Adrenal gland (tissue), 12 donors: ENCODE results near the gene IL20RA. TPM values are rescaled to one million over a fixed set of nuclear protein-coding genes. Genes with fewer than 3 reads are reported as not detected.

Source experiments
- DNase-seq, 7 donors: peaks; one replicate each; pipeline ENCODE4 v3.0.0-alpha.2; 2019 to 2020
- H3K27ac ChIP-seq, 5 donors: fragments of 200-600 bp; sonication (generic) in 4 of 5; 1 replicate in 3 of 5; 2 replicates in 2 of 5; pipeline versions ENCODE4 v1.5.1 to v1.8.0; 2016 to 2020; ENCODE audit warnings: mild to moderate bottlenecking in 1 of 5
- H3K27me3 ChIP-seq: fragments of 200-600 bp; 2 replicates; pipeline ENCODE4 v1.8.0; 2021
- H3K36me3 ChIP-seq, 2 donors: fragments of 200-600 bp; replicated peaks in 1 of 2; 1 replicate in 1 of 2; 2 replicates in 1 of 2; pipeline versions ENCODE4 v1.5.1 to v1.8.0; 2018 to 2022
- H3K4me1 ChIP-seq, 2 donors: fragments of 200-600 bp; replicated peaks in 1 of 2; 1 replicate in 1 of 2; 2 replicates in 1 of 2; pipeline versions ENCODE4 v1.5.1 to v1.8.0; 2018 to 2021
- H3K4me3 ChIP-seq, 4 donors: fragments of 200-600 bp; sonication (generic) in 3 of 4; one replicate each; pipeline ENCODE4 v1.5.1; 2016 to 2018
- H3K9me3 ChIP-seq, 3 donors: fragments of 200-600 bp; sonication (generic) in 1 of 3; replicated peaks in 1 of 3; 1 replicate in 2 of 3; 2 replicates in 1 of 3; pipeline versions ENCODE4 v1.5.1 to v1.8.0; 2016 to 2021
- CTCF ChIP-seq, 6 experiments: fragments of 450-650 bp in 4 of 6; fragments of 200-600 bp in 2 of 6; sonication (generic) in 1 of 6; IDR thresholded peaks; 1 replicate in 5 of 6; 2 replicates in 1 of 6; pipeline versions ENCODE4 v1.5.1 to v1.8.0; 2016 to 2021; ENCODE audit warnings: antibody characterized with exemption in 6 of 6, mild to moderate bottlenecking in 2 of 6, moderate library complexity in 1 of 6
- POLR2A ChIP-seq, 2 donors: fragments of 450-650 bp; IDR thresholded peaks; one replicate each; pipeline ENCODE4 v1.6.1; 2017; ENCODE audit warnings: antibody characterized with exemption in 2 of 2, mild to moderate bottlenecking in 2 of 2, moderate library complexity in 1 of 2
- WGBS, 4 donors: extraction: QIAGEN DNeasy Blood & Tissue Kit in 2 of 4; methylation state at CpG; one replicate each; pipeline versions ENCODE4 v1.1.5 to v1.1.7; 2013 to 2017; 5-methylcytosine and 5-hydroxymethylcytosine counted together
- intact Hi-C, 2 donors: fragments of 100-400 bp; cut with DNase I; formaldehyde crosslinking; loops; one replicate each; pipeline versions ENCODE4 v1.14.1 to v1.15.0; 2022 to 2023
- polyA plus RNA-seq, 3 donors: library from polyadenylated mRNA; stranded (reverse); fragments of 200-250 nt in 2 of 3; fragments of 350-450 nt in 1 of 3; fragmentation: Illumina TruSeq in 1 of 3; extraction: RNeasy Lipid Tissue Mini Kit (QIAGEN cat#74804) in 1 of 3; gene quantifications; one replicate each; pipeline ENCODE4 v1.2.3, GENCODE V29; 2013 to 2014
- total RNA-seq, 9 donors: library from RNA; depleted of rRNA in 4 of 9; stranded (reverse); fragments of >200 nt in 4 of 9; fragments of 120-200 nt in 1 of 9; fragmentation: NEBNext Ultra II Directional in 1 of 9; extraction: Animal tissue kit (Norgen Biotek cat#: 25700) in 1 of 9; gene quantifications; one replicate each; pipeline versions ENCODE4 v1.1.0 to v1.2.4, GENCODE V29; 2013 to 2023
- donor health status: healthy with polysubstance abuse.
- donor health status: Bipolar disorder and iron deficiency.
- donor health status: DM: yes; HTN: yes; CAD: no.
- donor health status: DM: no; HTN: no; CAD: no.
- donor health status: DM: no; HTN: no; CAD: no.
- donor health status: DM: yes; HTN: yes; CAD: no.

Gene IL20RA
- total and polyA plus RNA-seq, 12 donors, result 6.6 to 23.5 (median 12.7) TPM

GRCh38 chr6:137000825-137001224, 43.9 kb downstream of the IL20RA start:
- Histone ChIP-seq H3K9me3 (no peaks in the 10 kb centered on the region), H3K4me3 (no peak overlapping the region), H3K36me3 (no peaks in the 10 kb centered on the region), H3K27me3 (no peaks in the 10 kb centered on the region), H3K27ac (no peak overlapping the region), H3K4me1 (no peaks in the 10 kb centered on the region)
- 54 to 58% (median 55%) methylated on average over 3 of the region's 3 CpGs for WGBS, 4 donors
- no peak for DNase-seq
- intact Hi-C loops, result no loop called here
- TF ChIP-seq CTCF (IDR thresholded peaks at IDR 0.05), result no peak
- TF ChIP-seq POLR2A (IDR thresholded peaks at IDR 0.05), result no peak

GRCh38 chr6:136995521-136995920, 49.2 kb downstream of the IL20RA start:
- no peaks in the 10 kb centered on the region for H3K4me1 ChIP-seq
- no peak overlapping the region for H3K27ac ChIP-seq
- no peak for DNase-seq
- no peaks in the 10 kb centered on the region for H3K36me3 ChIP-seq
- intact Hi-C loops, result no loop called here
- no peak overlapping the region for H3K4me3 ChIP-seq
- H3K27me3 ChIP-seq, result peaks cover 8% of the 10 kb centered on the region
- TF ChIP-seq CTCF (IDR thresholded peaks at IDR 0.05), result no peak
- TF ChIP-seq POLR2A (IDR thresholded peaks at IDR 0.05), result no peak
- H3K9me3 ChIP-seq, result no peaks in the 10 kb centered on the region

GRCh38 chr6:136994782-136995181, 50.0 kb downstream of the IL20RA start:
- Histone ChIP-seq H3K9me3 (no peaks in the 10 kb centered on the region), H3K27me3 (peaks cover 15% of the 10 kb centered on the region)

GRCh38 chr6:136992113-136992512, 52.7 kb downstream of the IL20RA start:
- Histone ChIP-seq H3K9me3 (no peaks in the 10 kb centered on the region), H3K4me1 (peaks cover 4 to 10% of the 10 kb centered on the region in 2 donors), H3K36me3 (no peaks in the 10 kb centered on the region), H3K4me3 (no peak overlapping the region), H3K27ac (no peak overlapping the region), H3K27me3 (peaks cover 25% of the 10 kb centered on the region)
- no peak for DNase-seq
- intact Hi-C loops, result no loop called here
- WGBS, 4 donors, result 53 to 65% (median 56%) methylated on average over 3 of the region's 3 CpGs
- no peak for TF ChIP-seq POLR2A (IDR thresholded peaks at IDR 0.05)
- TF ChIP-seq CTCF (IDR thresholded peaks at IDR 0.05), result no peak

More at GRCh38 chr6:136994782-136995181, 50.0 kb downstream of the IL20RA start:
- TF ChIP-seq CTCF (IDR thresholded peaks at IDR 0.05) (no peak), POLR2A (IDR thresholded peaks at IDR 0.05) (no peak)
- no peak overlapping the region for H3K27ac ChIP-seq
- no peaks in the 10 kb centered on the region for H3K36me3 ChIP-seq
- H3K4me3 ChIP-seq, result no peak overlapping the region
- H3K4me1 ChIP-seq, result peaks cover 2 to 7% of the 10 kb centered on the region in 2 donors
- WGBS, 4 donors, result 80 to 87% (median 82%) methylated on average over 5 of the region's 5 CpGs
- intact Hi-C loops, result no loop called here
- DNase-seq, result no peak
